Astrocyte of the cerebellum (primary cell): ENCODE data around the gene INAFM1.

Source experiments
- DNase-seq: peaks from one replicate; pipeline ENCODE4 v3.0.0-alpha.2; 2011; ENCODE audit warnings: low read depth
- H3K4me3 ChIP-seq: 2 replicates; pipeline ENCODE4 v1.5.1; 2011; ENCODE audit warnings: mild to moderate bottlenecking, low read depth, low read length, moderate library complexity
- in situ Hi-C: cut with HindIII; loops from 2 replicates; pipeline ENCODE4 v1.10.0; 2017; ENCODE audit warnings: low sequenced_read_pairs
- TF ChIP-seq, protein P1 (sequence below): IDR thresholded peaks from 2 replicates; pipeline ENCODE4 v1.5.1; 2012; ENCODE audit warnings: low read length, low read depth, moderate library complexity, mild to moderate bottlenecking; ENCODE audit errors: missing control alignments

The INAFM1 gene

DNA sequence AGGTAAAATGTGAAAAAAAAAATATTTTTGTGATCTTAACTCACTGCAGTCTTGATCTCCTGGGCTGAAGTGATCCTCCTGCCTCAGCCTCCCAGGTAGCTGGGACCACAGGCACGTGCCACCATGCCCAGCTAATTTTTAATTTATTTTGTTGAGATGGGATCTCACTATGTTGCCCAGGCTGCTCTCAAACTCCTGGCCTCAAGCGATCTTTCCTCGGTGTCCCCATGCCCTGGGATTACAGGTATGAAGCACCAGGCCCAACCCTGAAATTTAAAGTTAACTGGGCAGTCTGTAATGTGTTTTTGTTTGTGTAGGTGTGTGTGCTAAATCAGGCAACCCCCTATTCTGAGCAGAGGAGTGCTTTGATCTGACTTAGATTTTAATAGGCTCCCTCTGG lies 31.6 kb downstream of the INAFM1 start:
- in situ Hi-C loops, result no loop called here
- H3K4me3 ChIP-seq, result no peak overlapping the region
- DNase-seq, result no peak
- TF ChIP-seq, protein P1, sequence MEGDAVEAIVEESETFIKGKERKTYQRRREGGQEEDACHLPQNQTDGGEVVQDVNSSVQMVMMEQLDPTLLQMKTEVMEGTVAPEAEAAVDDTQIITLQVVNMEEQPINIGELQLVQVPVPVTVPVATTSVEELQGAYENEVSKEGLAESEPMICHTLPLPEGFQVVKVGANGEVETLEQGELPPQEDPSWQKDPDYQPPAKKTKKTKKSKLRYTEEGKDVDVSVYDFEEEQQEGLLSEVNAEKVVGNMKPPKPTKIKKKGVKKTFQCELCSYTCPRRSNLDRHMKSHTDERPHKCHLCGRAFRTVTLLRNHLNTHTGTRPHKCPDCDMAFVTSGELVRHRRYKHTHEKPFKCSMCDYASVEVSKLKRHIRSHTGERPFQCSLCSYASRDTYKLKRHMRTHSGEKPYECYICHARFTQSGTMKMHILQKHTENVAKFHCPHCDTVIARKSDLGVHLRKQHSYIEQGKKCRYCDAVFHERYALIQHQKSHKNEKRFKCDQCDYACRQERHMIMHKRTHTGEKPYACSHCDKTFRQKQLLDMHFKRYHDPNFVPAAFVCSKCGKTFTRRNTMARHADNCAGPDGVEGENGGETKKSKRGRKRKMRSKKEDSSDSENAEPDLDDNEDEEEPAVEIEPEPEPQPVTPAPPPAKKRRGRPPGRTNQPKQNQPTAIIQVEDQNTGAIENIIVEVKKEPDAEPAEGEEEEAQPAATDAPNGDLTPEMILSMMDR, result no peak

DNA sequence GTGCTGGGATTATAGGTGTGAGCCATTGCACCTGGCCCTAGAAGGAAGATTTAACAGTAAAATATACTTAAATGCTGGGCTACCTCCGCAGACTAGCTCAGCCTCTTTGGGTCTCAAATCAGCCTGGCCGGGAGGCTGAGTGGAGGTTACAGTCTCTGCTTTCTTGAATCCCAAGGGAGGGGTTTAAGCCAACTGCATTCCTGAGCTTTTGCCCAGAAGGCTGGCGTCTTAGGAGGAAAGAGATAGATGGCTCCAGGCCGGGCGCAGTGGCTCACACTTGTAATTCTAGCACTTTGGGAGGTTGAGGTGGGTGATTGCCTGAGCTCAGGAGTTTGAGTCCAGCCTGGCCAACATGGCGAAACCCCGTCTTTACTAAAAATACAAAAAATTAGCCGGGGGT lies 34.4 kb downstream of the INAFM1 start:
- DNase-seq, result no peak
- H3K4me3 ChIP-seq, result no peak overlapping the region
- TF ChIP-seq, protein P1, result no peak
- in situ Hi-C loops, result no loop called here

DNA sequence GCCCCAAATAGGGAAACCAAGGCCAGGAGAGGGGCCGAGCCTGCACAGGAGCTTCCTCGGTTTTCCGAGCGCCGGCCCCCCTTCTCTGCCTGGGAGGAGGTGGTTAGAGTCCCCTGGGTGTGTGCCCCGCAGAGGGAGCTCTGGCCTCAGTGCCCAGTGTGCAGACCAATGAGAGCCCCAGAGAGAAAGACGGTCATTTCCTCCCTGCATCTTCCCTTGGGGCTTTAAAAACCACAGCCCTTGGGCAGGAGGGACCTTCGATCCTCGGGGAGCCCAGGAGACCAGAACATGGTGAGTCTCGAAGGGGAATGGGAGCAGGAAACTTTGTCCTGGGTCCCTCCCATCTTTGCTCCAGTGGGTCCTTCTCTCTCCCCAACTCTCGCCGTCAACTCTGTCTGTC lies 34.9 kb downstream of the INAFM1 start, which contains the start of gene C5AR1:
Gene C5AR1 (plus strand): TSS at position 254 of the 400 bp plus-strand sequence. CDS start 35 bp downstream, at position 289.
- TF ChIP-seq, protein P1, result no peak
- in situ Hi-C loops, result no loop called here
- H3K4me3 ChIP-seq, result no peak within 1 kb of the TSS

DNA sequence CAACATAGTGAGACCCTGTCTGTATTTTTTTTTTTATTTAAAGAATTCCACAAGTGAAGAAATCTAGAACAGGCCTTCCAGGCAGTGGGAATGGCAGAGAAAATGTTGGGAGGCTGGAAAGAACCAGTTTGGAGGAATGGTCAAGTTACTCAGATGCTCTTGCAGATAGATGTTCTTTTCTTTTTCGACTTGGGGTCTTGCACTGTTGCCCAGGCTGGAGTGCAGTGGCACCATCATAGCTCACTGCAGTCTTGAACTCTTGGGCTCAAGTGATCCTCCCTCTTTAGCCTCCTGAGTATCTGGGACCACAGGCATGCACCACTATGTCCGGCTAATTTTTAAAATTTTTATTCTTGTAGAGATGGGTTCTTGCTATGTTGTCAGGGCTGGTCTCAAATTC lies 35.6 kb downstream of the INAFM1 start:
- no peak overlapping the region for H3K4me3 ChIP-seq

More for the DNA sequence above, 34.9 kb downstream of the INAFM1 start, which contains the start of gene C5AR1:
- no peak for DNase-seq

DNA sequence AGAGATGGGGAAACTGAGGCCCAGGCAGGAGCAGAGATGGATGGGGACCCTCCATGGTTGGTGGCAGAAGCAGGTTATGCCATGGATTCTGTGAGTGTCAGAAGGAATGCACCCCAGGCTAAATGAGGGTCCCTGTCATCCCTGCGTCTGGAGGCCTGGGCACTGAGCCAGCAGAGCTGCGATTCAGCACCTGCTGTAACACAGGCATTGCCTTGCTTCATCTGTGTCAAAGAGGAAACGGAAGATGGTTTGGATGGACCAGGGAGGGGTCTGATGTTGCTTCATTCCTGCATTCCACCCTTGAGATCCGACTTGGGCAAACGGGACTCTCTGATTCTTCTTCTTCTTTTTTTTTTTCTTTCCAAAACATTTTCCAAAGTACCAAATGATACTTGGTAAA lies 36.1 kb downstream of the INAFM1 start:
- TF ChIP-seq, protein P1, result no peak
- no peak overlapping the region for H3K4me3 ChIP-seq
- in situ Hi-C loops, result no loop called here
- no peak for DNase-seq

More for the DNA sequence above, 35.6 kb downstream of the INAFM1 start:
- DNase-seq, result no peak
- in situ Hi-C loops, result no loop called here
- TF ChIP-seq, protein P1, result no peak

DNA sequence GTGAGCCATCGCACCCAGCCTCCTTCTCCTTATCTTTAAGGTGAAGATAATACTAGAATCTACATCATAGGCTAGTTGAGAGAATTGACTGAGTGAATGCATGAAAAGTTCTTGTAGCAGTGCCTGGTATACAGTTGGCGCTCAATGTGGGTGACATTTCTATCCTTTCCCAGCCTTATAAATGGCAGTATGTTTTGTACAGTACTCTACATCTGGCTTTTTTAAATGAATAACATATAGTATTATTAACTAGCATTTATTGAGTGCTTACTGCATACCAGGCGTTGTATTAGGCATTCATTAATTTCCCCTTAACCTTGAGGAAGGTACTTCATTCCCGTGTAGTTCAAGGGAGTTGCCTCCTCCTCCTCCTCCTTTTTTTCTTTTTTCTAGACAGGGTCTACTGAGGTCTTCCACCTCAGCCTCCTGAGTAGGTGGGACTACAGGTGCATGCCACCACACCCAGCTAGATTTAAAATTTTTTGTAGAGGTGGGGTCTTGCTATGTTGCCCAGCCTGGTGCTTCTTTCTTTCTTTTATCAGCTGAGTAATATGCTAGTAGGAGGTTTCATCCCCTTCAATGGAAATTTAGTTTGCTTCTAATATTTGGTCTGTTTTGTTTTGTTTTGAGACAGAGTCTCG lies 37.8 kb downstream of the INAFM1 start:
- in situ Hi-C loops, result no loop called here
- H3K4me3 ChIP-seq, result no peak overlapping the region
- DNase-seq, result no peak
- TF ChIP-seq, protein P1, result no peak
